H1 (cell line): ENCODE data around the gene DAB2IP. TPM values are rescaled to one million over a fixed set of nuclear protein-coding genes. Genes with fewer than 3 reads are reported as not detected.

Source experiments
- JUND ChIP-seq: IDR thresholded peaks from 2 replicates; pipeline ENCODE4 v1.6.1; 2011; ENCODE audit warnings: mild to moderate bottlenecking, improper control_type of control experiment, low read length
- POLR2A ChIP-seq, 2 experiments: IDR thresholded peaks; 1 replicate in 1 of 2; 2 replicates in 1 of 2; pipeline ENCODE4 v1.6.1; 2011; ENCODE audit warnings: low read depth in 2 of 2, low read length in 2 of 2, mild to moderate bottlenecking in 2 of 2; ENCODE audit errors: control extremely low read depth in 1 of 2
- TAF7 ChIP-seq: optimal IDR thresholded peaks from 2 replicates; pipeline ENCODE3; 2011; ENCODE audit warnings: low read depth, mild to moderate bottlenecking, inconsistent platforms, low read length, moderate library complexity, borderline replicate concordance
- polyA plus RNA-seq, 7 experiments: library from polyadenylated mRNA; depleted of rRNA in 3 of 7; stranded (reverse) in 5 of 7; unstranded in 2 of 7; fragments of >200 nt in 5 of 7; fragments of 200-250 nt in 2 of 7; gene quantifications; 1 replicate in 5 of 7; 2 replicates in 1 of 7; 4 replicates in 1 of 7; pipeline versions ENCODE4 v1.2.1 to v1.2.3, GENCODE V29; 2011 to 2013; ENCODE audit warnings: missing spikeins in 2 of 7, mixed read lengths in 2 of 7
- total RNA-seq: library from RNA; stranded (reverse); fragmentation: NEBNext Ultra II Directional; extraction: Animal tissue kit (Norgen Biotek cat#: 25700); gene quantifications from 2 replicates; pipeline ENCODE4 v1.2.1, GENCODE V29; 2021

DAB2IP gene
- total and polyA plus RNA-seq, 2 of the 8 experiments (the other 6 are each of a cell fraction or from before 2014, with no cell fraction given): 19.7 to 39.5 TPM

DNA sequence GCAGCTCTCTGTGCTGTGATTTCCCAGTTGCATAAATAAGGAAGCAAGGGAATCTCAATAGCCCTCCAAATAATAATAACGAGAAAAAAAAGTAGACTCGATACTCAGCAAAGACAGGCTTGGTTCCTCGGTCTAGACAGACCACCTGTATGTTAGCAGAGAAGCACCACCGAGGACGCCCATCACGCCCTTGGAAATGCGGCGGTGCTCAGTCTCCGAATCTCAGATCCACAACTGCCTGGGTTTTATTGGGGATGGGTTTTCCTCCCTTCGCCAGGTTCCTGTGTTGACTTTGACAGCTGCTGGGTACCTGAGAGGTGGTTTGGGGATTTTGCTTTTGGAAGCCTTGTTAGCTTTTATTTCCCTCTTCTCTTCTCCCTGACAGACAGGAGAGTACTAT lies 7.2 kb downstream of the DAB2IP start (continued):
- TF ChIP-seq TAF7: no peak
- TF ChIP-seq JUND: no peak
- TF ChIP-seq POLR2A (IDR thresholded peaks at IDR 0.05; ENCODE audit: control extremely low read depth in 1 of 2, low read depth in 2 of 2, low read length in 2 of 2): no peak
- TF ChIP-seq, all 59 proteins: peak for 0
